ENCODE results near the gene ANXA6.
A peak's percentile ranks its signal among the peaks of the same experiment; 100 is the strongest.

Gene ANXA6

DNA sequence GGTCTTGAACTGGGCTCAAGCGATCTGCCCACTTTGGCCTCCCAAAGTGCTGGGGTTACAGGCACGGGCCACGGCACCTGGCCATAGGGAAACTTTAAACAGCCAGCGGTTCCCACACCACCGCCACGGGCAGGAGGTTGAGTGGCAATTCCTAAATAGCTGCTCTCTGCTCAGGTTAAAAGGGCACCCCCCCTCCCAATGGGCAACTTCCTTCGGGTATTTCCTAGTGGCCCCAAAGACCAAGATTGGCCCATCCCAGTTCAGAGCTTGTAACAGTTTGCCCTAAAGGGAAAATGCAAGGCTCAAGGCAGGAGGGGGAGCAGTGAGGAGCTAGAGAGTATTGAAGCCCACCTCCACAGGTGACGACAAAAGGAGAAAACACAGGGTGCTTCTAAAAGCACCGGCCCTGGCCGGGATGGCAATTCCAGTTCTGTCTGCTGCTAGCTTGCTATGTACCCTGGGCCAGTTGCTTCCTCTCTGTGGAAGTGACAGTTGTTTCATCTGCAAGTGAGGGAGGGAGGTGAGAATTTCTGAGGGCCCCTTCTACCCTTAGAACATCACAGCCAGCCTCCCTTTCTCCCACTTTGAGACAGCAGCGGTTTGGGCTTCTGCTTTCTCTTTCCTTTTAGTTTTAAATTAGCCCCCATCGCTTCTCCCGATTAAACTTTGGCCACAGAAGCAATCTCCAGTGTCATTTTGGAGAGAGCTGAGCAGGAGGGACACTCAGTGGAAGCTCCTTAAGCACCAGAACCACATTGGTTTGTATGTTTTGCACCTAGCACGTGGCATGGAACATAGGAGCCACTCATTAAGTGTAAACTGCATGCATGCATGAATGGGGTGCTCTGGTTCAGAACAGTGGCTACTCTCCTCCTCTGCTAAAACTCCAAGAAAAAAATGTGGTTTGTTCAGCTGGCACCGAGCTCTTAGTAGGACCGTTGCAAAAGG, 59.5 kb downstream of the ANXA6 start:
- DNase-seq = no peak

DNA sequence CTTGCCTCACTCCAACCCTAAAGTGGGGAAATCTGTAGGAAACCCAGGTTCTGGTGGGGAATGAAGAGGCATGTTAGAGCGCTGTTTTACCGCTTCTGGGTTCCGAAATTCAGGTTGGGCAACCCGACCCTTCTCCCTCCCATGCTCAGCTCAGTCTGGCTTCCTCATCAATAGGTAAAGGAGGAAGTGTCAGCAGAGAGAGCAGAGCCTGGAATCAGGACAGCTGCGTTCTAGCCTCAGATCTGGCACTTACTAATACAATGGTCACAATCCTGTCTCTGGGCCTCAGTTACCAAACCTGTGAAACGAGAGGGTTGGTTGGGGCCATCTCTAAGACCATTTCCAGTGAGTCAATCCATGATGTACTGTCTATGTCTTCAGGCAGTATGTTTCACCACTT, 60.5 kb downstream of the ANXA6 start:
- no peak for DNase-seq

DNA sequence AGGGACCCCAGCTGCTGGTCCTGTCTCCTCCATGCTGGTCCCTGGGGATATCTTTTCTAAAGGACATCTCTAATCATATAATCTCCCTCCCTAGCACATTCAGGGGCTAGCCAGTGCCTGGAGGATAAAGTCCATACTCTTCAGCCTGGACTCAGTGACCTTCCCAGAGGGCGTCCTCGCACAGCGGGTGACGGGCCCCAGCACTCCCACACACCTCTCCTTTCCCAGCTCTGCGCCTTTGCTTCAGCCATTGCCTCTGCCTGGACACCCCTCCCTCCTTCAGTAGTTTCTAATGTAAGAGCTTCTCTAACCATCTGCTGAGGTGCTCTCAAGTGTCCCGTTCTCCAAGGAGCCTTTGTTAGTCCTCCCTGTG, 61.6 kb downstream of the ANXA6 start:
- no peak for DNase-seq

DNA sequence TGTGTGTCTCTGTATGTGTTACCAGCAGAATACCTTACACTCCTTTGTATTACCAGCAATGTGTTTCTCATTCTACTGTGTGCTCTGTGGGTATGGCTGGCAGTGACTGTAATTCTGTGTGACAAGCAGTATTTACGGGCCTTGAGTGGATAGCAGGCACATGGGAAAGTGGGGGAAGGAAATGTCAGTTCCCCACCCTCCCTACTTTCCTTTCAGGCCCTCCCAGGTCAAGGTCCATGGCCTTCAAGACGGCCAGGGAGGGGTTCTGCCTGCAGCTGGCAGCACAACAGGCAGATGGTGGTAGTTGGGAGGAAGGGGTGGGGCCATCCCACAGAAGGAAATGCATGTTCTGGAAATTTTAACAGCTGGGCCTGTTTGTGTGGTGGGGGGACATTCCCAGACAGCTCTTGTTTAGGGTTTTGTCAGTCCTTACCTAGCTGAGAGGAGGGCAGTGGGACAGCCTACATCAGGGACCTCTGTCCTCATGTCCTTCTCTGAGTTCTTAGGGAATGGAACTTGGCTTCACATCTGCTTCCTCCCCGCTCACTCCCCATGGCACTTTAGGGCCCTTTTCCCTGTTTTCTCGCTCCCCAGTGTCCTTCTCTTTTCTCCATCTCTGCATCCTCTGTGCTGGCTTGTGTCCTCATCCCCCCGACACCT, 62.1 kb downstream of the ANXA6 start:
- DNase-seq = no peak

DNA sequence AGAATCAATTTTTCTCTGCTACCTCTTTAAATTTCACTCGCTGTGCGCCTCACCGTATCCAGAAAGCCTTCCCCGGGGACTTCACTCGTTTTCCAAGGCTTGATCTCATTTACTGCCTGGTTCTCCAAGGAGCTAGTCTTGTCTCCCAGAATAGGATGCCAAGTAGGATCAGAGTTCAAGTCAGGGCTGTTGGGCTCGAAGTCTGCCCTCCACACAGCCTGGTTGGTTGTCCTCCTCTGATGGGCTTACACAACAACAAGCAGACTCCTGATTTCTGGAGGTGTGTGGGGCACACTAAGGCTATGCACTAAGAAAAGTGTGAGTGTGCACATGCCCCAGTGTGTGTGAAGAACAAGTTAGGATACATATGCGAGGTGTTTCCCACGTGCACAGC, 62.7 kb downstream of the ANXA6 start:
- DNase-seq = no peak

DNA sequence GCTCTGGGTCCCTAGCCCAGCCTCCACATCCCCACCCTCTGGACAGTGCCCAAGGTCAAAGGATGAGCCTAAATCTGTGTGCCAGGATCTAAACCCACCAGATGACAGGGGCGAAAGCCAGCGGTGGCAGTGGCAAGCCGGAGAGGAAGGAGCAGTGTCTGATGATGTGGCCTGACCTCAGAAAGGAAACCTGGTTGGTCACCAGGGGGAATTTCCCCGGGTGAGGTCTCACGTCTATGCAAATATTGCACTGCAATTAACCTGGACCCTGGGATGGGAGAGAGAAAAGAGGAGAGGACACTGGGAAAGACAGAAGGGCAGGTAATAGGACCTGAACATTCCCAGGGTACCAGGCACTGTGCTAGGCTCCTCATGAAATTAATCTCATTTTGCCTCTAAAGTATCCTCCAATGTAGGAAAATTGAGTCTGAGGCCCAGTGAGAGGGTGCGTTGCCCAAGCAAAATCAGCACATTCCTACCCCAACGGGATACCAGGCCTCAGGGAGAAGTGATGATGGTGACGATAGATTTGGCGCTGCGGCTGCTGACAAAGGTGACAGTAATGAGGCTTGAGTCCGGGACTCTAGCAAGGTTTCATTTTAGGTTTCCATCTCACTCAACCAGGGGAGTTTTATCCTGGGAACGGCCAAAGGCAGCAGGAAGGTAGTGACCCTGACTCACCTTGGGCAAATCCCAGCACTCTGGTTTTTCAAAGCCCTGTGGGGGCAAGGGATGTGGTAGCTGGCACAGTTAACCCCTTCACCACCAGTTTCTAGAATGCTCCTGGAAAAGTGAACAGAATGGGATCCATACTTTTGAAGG, 63.3 kb downstream of the ANXA6 start:
- DNase-seq = peak; percentile 29

DNA sequence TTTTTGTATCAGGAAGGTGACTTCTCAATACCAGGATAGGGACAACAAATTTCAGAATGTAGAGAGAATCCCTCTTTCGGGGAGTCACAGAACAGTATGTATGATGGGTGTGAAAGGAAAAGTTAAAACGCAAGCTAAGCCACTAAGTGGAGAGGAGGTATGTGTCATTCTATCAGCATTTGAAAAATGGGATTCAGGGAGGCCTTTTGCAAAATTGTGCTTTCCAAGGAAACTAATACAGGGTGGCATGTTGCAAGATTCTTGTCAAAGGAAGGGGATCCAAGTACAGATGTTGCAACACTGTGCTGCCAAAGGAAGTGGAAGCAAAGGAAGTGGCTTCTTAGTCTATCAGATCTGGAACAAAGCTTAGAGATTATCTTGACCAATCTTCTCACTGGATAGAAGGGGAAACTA, 64.1 kb downstream of the ANXA6 start:
- no peak for DNase-seq

DNA sequence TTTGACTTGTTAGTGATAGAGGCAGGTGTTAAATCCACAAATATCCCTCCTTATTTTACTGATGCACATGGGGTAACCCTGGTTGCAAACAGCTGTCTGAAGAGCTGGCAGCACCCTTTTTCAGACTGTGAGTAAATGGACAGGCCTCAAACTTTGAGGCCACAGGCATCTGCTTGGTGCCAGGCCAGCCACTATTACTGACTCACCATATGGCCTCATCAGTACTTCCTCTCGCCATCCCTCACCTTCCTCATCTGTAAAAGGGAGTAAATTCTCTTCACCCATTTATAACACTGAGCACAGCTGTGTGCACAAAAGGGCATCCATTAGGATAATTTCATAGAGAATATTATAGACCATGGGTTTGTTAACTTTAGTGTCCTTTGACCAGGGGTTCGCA, 64.8 kb downstream of the ANXA6 start:
- DNase-seq = no peak

DNA sequence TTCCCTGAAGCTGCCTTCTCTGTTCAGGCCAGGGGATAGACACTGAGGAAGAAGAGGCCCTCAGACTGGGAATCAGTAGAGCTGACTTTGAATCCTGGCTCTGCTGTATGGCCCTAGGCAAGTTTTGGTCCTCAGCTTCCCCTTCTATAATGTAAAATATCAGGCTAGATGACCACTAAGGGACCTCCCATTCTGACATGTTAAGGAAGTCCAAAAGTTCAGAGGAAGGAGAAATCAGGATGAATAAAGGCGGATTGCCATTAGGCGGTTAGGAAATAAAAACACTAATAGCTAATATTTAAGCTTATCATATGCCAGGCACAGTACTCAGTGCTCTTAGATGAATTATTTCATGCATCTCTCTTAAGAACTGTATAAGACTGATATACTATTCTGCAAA, 67.9 kb downstream of the ANXA6 start:
- DNase-seq = no peak

DNA sequence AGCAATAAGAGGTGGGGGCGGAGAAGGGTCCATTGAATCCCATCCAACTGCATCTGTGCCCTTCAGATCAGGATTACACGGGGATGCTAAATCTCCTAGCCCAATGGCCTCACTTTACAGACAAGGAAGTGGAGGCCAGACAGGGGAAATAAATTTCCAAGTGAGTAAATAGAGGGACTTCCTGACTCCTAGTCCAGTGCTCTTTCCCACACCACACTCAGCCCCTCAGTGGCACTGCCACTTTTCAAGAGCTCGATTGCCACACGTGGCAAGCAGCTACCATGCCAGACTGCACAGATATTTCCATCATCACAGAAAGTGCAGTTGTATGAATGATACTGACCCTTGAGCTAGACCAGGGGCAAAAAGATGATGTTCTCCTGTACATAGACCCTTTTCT, 68.6 kb downstream of the ANXA6 start:
- DNase-seq = no peak

DNA sequence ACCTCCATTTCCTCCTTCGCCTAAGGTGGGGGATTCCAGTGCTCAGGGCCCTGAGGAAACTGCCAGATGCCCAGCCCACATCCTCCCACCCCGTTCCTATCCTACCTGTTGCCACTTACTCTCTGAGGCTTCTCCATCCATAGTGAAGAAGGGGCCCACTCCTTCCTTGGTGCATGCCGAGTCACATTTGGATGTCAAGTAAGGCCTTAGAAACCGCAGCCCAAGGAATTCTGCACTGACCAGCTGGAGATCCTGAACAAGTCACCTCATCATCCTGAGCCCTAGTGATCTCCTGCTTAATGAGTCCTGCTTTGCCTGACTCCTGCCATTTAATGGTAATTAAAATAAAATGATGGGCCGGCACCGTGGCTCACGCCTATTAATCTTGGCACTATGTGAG, 70.1 kb downstream of the ANXA6 start:
- DNase-seq = no peak

DNA sequence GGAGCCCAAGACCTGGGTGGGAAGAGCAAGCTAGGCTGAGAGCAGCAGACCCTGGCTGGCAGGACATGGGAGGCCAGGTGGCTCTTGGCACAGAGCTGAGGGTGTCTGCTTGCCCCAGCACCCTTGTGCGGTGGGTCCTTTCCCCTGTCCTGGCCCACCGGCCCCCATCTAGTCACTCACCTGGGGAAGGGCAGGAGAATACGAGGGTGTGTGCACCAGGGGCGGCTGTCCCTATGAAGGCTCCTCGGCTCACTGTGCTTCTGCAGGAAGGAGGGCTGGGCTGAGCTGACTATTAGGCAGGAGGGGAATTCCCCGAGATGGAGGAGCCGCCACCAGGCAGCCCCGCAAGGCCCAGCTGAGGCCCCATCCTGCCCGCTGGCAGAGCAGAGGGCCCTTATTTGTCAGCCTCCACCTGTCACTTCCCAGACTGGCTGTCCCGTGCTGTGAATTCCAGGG, 70.6 kb downstream of the ANXA6 start:
- DNase-seq = peak; percentile 63

DNA sequence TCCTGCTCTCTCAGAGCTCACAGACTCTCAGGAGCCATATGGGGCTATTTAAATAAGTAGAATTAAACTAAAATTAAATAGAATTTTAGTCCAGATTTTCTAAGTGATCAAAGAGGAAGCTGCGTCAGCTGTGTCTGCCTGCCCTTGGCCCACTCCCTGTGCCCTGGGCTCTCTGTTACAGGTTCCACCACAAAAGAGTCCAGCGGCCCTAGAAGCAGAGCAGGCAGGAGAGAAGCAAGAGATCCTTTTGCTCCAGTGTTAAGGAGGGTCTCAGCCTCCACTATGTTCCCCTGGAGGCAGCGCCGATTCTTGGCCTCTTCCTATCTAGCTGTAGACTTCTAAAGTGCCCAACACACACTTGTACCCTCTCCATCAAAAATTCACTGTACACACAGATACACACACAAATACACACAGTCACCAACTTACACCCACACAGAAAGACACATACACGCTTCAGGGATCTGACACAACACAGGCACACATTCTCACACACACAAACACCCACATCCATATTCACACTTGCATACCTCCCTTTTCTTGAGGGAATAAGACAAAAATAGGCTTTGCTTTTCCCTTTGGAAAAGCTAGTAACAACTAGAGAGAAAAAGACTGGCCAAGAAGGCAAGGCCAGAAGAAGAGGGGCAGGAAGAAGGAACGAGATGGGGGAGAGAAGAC, 71.2 kb downstream of the ANXA6 start:
- DNase-seq = no peak

DNA sequence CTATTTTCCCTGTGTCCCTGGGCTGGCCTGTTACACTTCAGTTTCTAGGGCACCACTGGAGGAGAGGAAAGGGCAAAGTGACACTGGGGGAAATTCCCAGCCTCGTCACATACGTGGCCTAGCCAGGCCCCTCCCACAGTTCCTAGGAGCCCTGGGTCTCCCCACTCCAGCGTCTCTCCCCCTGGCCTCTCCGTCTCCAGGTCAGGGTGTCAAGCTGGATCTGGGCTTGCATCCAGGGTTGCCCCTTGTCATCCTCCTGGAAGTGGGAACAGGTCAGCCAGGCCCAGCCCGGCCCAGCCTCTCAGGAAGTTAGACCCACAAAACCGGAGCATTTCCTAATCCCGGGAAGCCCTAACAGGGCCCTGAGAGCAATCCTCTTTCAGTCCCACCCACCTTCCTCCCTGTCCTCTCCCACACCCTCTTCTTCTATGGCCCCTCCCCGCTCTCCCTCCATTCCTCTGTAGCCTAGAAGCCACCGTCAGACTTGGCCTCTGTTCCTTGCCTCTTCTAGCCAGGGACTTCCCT, 72.0 kb downstream of the ANXA6 start:
- DNase-seq = peak; percentile 33

DNA sequence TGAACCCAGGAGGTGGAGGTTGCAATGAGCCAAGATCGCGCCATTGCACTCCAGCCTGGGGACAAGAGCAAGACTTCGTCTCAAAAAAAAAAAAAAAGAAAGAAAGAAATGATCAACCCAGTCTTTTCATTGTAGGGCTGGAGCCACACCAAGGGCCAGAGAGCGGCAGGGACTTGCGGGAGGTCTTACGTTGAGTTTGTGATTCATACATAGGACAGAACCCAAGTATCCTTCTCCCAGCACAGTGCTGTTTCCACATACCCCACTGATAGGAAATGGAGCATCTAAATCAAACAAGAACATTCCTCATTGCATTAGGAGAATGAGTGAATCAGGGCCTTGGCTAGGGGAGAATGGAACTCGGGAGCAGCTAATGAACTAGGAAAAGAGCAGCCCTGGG, 73.2 kb downstream of the ANXA6 start:
- no peak for DNase-seq

DNA sequence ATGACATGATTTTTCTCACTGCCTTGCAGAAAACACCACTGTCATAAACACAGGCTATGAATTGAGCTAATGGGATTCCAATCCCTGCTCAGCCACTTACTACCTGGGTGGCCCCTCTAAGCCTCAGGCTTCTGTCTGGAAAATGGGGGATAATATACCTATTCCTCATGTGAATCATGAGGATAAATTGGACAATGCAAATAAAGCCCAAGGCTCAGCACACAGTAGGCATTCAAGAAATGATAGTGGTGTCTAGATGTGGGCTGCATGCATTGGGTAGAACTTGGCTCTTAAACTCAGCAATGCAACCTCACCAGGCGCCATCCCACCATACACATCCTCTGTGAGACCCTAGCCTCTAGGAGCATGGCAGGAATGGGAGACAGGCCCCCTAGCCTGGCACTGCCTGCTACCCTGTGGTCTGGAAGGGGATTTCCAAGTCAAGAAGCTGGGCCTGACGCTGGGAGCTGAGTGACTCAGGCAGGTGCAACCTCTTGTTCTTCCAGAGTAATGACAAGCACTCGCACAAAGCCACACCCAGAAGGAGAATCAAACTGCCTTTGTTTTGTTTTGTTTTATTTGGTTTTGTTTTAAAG, 74.4 kb downstream of the ANXA6 start:
- DNase-seq = peak; percentile 64

DNA sequence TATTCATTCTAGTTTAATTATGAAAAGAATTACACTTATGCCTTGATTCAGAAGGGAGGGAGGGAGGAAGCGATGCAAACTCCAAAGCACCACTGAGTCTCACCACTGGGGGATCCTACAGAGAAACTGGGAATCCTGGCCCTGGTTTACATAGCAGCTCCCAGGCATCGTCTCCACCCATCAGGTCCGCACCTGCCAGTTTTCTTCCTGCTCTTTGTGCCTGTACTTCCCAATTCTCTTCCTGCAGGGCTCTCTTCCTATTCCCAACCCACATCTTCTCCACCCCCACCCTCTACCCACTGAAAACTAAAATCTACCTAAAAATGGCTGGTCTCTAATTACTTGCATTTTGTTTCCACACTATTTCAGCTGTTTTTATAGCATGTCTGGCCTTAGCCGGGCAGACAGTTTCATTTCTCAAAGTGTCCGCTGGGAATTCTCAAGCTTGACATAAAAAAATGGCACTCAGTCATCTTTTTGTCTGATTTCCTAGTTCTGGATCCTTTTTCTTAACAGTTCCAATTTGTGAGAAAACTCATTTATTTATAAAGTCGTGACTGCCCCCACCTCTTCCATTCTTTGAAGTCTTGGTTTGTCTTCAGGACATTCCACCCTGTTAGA, 75.2 kb downstream of the ANXA6 start:
- DNase-seq = no peak

DNA sequence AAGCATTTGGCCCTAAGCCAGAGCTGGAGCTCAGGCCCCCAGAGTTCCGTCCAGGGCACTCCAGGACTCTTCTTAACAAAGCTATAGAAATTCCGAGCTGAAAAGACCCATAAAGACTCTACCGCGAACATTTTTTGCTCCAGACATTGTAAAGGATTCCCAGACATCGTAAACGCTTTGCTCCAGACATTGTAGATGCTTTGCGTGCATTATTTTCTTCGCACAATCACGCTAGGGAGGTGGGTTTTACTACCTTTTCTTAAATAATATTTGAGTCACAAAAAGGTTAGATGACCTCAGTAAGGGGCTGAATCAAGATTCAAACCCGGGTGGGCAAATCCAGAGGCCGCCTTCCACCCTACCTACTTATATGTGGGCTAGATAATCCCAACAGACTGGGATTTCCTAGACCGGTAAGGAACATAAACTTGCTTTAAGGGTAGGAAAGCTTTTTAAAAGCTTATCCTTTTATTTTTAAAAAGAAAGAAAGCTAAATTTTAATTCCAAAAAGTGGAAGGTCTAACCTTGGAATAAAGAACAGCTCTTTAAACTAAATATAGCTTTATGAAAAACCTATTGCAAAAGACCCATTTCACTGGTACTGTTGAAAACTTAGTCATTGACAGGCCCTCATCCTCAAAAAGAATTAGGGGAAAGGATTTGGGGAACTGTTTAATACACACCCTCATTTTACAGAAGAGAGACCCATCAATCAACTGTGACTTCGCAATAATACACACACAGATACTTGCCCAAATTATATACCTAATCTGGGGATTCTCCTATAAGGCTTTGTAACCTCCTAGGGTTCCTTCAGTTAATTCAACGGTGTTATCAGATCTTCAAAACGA, 75.9 kb downstream of the ANXA6 start:
- no peak for DNase-seq

DNA sequence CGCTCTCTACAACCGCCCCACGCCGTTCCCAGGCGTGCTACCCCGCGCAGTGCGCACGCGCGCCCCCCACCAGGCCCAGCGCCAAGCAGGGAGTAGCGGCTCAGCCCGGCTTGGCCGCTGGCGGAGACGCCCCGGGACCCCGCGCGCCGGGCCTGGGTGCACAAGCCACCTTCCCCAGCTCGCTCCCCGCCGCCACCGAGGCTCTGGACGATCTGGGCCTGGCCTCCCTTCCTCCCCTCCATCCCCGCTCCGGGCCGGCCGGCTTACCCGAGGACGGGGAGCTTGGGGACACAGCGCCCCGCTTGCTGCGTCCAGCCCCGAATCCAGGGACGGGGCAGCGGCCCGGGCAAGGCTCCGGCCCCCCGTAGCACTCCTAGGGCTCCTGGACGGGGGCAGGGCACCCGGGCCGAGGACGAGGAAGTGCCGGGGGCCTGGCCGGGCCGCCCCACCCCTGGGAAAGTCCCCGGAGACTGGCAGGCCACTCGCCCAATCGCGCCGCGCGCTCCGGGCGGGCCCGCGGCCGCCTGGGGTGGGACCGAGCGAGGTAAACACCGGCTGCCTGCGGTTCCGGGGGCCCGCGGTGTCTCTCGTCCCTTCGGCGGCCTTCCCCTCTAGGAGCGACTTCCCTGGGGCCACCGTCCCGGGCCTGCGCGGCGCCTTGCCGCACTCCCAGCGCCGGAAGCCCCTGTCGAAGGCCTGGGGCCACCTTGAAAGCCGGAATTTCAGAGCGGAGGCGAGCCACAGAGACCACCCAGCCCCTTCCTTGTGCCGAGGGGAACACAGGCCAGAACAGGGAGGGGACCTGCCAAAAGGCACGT, 76.8 kb downstream of the ANXA6 start, which contains the start of gene TNIP1:
TSS of gene TNIP1 (minus strand) at position 422 of the 818 bp plus-strand sequence. CDS start 15,939 bp downstream, outside the sequence.
- peak; percentile 91 for DNase-seq

All from activated CD4-positive, alpha-beta T cell treated with anti-CD3 and anti-CD28 coated beads, Interleukin-2, amount 50 U/mL, for 1 hour (primary cell).